ENCODE measurements around the gene CASZ1.

CASZ1 gene

GRCh38 chr1:10723317-10723716 lies 73.1 kb downstream of the CASZ1 start:
- DNase-seq: no peak

GRCh38 chr1:10722803-10723202 lies 73.6 kb downstream of the CASZ1 start:
- DNase-seq: no peak

DNA sequence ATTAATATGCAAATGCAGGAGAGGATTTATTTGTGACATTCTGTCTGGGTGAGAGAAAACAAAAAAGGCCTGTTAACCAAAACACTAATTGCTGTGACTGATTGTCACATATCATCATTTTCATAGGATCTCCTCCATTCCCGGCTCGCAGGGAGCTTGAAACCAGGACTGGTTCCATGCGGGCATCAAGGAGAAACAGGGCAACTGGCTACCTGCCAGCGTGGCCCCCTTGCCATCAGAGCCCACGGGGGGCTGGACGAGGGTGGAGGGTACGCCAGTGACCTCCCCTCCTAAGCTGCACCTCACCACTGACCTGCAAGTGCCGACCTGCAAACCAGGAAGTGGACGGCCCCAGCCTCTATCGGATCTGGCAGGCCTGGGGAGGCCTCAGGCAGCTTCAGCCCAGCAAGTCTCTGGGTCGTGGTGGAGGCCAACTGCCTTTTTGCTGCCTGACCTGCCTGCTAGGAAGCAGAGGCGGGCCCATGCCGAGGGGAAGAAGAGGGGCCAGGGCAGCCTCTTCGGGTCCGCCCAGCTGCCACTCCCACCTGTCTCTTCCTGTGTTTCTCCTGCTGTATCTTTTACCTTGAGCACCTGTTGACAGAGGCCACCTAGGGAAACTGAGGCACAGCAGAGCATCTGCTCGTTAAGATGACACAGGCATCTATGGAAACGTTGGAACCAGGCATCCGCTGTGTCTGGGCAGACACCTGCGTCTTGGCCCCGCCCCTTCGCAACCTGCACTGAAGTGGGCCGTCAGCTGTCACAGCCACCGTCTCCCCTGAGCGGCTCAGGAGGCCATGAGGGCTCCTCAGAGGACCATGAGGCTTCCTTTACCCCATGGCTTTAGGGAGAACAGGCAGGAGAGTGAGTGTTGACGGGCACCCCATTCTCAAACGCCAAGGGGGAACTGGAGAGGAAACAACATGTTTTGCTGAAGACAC lies 74.8 kb downstream of the CASZ1 start:
- no peak for DNase-seq

GRCh38 chr1:10720635-10721034 lies 75.8 kb downstream of the CASZ1 start:
- no peak for DNase-seq

DNA sequence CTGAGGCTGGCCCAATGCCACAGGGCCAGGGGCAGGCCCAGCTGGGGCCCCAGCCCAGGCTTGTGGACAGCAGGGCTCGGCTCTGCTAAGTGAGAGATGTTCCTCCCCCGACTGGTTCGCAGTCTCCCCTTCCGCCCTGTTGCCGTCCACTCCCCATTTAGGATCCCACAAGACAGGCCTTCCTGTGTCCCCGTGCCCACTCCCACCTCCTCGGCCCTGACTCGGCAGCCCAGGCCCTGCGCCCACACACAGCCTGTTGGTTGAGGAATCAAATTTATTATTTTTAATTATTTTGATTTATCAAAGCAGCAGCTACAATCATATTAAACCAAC lies 78.4 kb downstream of the CASZ1 start:
- no peak for DNase-seq

DNA sequence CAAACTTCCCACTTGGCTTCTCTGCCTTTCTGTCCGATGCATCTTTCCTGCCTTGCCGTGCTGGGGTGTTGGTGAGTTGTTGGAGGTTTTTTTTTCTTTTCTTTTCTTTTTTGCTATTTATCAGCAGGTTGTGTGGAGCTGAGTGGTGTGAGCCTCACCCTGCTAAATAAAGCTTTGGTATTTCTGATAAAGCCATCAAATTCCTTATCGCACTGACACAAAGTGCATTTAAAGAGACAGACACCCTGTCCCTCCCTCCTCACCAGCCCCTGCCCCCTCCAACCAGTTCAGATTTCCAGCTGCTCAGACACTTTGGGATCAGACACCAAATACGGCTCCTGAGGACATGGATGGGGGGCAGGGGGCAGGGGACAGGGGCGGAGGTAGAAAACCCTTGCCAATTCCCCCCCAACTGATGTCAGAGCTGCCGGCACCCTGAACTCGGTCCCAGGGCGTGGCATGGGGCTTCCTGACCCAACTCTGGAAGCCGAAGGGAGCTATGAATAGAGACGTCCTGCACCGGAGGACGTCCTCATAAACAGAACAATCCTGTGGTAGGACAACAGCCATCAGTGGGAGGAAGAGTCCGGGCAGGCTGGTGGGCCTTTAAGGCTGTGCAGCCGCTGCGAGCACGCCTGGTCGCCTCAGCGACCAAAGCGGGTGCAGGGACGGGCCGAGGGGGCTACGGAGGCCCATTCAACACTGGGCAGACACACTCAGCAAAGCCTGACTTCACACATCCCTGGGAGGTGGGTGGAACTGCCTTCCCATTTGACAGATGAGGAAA lies 79.0 kb downstream of the CASZ1 start:
- no peak for DNase-seq

- no peak for DNase-seq
Observed at GRCh38 chr1:10716840-10717239, 79.6 kb downstream of the CASZ1 start.

- DNase-seq: no peak
Observed at GRCh38 chr1:10714337-10715114, 81.9 kb downstream of the CASZ1 start.

GRCh38 chr1:10713614-10714013 lies 82.8 kb downstream of the CASZ1 start:
- no peak for DNase-seq

DNA sequence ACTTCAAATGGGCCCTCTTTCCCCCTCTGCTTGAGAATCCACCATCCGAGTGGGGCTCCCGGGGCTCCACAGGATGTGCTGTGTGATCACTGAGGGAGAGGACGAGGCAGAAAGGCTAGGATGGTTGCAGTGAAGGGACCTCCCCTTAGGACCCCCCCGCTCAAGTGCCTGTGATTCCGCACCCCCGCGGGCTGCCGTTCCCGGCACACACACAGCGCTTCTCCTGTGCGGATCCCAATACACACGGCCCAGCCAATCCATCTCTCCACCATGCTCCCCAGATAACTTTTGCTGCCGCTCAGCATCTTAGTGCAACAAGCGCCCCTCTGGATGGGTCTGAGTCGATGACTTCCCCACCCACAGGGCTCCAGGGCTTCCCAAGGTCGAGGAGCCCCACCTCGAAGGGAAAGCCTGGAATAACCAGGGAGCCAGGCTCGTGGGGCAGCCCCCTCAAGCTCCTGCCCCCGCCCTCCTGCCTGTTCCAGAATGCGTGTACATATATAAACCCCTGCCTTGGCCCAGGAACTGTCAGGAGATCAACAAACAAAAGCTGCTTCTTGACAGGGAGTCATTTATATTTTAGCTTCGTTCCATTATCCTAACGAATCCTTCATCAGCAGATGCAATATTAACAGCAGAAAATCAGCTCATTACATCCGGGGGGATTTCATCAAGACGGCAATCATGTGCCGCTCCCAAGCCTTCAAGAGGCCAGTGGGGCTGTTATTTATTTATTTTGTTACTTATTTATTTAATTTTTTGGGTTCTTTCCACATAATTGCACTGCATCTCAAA lies 83.7 kb downstream of the CASZ1 start:
- DNase-seq: no peak

DNA sequence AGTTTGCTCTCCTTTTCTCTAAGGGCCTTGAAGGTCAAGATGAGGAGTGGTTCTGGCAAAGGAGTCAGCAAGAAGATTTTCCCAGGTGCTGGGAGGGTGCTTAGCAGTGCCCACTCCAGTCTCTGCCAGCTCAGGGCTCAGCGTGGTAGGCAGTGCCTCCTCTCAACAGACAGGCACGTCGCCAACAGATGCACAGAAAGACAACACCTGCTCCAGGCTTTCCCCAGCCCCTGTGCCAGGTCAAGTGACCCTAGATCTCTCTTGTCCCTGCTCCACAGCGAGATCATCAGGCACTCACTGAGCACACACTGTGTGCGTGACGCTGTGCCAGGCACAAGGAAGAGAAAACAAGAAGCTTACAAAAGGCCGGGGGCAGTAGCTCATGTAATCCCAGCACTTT lies 86.0 kb downstream of the CASZ1 start:
- no peak for DNase-seq

DNA sequence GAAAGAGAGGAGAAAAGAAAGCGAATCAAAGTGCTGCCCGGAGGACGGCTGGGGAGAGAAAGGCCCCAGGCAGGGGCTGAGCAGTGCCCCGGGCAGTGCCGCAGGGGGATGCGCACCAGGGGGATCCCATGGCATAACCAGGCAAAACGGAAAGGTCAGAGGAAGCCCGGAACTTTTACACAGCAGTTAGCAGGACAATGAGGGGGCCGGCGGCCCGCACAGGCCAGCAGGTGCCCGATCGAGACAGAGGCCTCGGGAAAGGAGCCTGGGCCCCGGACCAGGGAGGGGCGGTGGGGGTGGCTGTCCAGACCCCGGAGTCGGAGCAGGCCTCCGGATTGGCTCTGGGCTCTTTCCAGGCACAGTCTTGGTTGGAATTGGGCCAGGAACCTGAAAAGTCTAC lies 86.8 kb downstream of the CASZ1 start:
- no peak for DNase-seq

GRCh38 chr1:10709165-10709564 lies 87.3 kb downstream of the CASZ1 start:
- DNase-seq: no peak

DNA sequence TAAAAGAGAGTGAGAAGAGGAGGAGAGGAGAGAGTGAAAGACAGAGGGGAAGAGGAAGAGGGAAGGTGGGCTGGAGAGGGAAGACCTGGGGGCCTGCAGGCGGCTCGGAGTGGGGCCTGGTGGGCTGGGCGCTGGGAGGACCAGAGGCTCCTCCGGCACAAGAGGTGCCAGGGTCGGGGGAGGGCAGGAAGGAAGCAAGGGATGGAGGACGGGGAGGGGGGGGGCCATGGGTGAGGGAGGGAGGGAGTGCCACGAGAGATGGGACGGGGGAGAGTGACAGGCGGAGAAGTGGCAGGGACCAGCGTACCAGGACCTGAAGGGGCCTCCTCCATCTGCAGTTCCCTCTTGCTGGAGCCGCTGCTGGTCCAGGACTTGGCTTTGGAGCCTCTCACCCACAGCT lies 87.7 kb downstream of the CASZ1 start:
- DNase-seq: no peak

DNA sequence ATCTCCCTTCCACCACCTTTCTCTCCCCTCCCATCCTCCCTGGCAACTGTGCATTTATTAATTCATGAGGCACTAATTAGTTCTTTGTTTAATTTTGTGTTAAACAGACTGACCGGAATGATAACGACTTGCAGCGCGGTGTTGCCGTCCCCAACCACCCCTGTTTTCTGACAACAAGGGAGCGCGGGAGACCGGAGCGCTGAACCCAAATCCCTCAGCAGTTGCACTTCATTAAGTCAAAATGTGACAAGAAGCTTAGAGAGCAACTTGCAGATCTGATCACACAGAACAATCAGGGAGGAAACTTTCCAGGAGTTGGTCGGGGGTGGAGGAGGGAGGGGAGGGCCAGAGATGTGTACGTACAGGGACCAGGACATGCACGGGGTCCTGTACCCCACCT lies 89.2 kb downstream of the CASZ1 start:
- DNase-seq: no peak

DNA sequence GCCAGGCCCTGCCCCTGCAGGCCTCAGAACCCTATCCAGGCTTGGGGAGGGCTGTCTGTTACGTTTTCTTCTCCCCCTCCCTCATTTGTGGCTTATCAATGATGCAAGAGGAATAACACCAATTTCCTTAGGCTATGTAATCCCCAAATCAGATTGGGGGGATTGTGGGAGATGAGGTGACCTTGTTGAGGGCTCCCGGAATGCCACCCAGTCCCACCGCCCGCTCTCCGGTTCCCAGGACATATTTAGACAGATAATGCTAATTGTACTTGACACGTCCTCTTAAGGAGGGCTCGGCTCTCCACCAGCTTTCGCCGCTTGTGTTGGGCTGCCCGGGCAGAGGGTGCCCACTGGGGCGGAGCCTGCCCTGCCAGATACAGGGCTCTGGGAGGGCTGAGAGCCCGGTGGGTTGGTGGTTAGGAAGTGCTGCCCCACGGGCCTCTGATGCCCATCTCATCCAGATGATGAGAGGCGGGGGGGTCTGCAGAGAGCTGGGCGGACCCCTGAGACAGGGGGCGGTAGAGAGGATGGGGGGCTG lies 90.0 kb downstream of the CASZ1 start:
- DNase-seq: no peak

GRCh38 chr1:10705953-10706352 lies 90.5 kb downstream of the CASZ1 start:
- no peak for DNase-seq

DNA sequence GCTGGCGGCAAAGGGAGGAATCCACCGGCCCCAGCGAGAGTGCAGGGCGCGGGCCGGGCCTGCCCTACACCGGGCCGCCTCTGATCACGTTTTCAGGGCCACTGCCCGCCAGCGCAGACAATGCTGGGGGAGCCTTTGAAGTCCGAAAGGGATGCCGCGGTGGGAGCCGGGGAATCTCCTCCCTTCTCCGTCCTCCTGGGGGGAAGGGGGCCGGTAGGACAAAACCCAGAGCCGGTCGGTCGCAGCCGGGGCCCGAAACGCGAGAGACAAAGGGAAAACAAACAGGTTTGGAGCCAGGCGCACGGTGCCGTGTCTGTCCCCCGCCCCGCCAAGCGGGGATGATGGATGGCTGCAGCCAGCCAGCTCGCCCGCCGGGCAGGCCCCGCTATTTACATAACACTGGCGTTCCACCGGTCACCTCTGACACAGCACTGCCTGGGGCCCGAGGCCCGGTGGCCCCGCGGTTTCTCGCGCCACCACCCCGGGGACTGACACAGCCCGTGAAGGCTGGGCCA lies 92.0 kb downstream of the CASZ1 start:
- no peak for DNase-seq

GRCh38 chr1:10703702-10704101 lies 92.7 kb downstream of the CASZ1 start:
- DNase-seq: no peak

GRCh38 chr1:10701145-10701544 lies 95.3 kb downstream of the CASZ1 start:
- no peak for DNase-seq

- DNase-seq: no peak
Observed at GRCh38 chr1:10699470-10699835, 97.0 kb downstream of the CASZ1 start.

All from activated CD4-positive, alpha-beta T cell treated with anti-CD3 and anti-CD28 coated beads, Interleukin-2, Interleukin-6, amounts not matched to agents 100 ng/mL and 50 ng/mL, durations not matched to agents 16 hours and 8 hours (primary cell).